ENCODE measurements around the gene C8B.
A peak's percentile ranks its signal among the peaks of the same experiment; 100 is the strongest.

C8B gene
- long read RNA-seq, donor 1, result 0 reads
- long read RNA-seq, donor 2, result 0 reads
- long read RNA-seq, donor 3, result 0 reads
- long read RNA-seq, donor 4, result 0 reads
- long read RNA-seq, donor 5, result 0 reads
- long read RNA-seq, donor 6, result 0 reads
- long read RNA-seq, donor 7, result 0 reads
- long read RNA-seq, donor 8, result 0 reads

GRCh38 chr1:56965916-56966697 lies at the start of gene C8B:
Gene C8B (minus strand): TSS chr1:56966015. CDS start chr1:56965948, 67 bp downstream.
- DNase-seq, result no peak

GRCh38 chr1:57015071-57015470 lies 49.3 kb upstream of the C8B start:
- no peak for DNase-seq

- no peak for DNase-seq
Measured at GRCh38 chr1:57013522-57013921, 47.7 kb upstream of the C8B start.

GRCh38 chr1:57012315-57012714 lies 46.5 kb upstream of the C8B start:
- no peak for DNase-seq

GRCh38 chr1:57010511-57010910 lies 44.7 kb upstream of the C8B start:
- no peak for DNase-seq

- DNase-seq, result no peak
Measured at GRCh38 chr1:57007948-57008347, 42.1 kb upstream of the C8B start.

GRCh38 chr1:57007472-57007871 lies 41.7 kb upstream of the C8B start:
- DNase-seq, result no peak

GRCh38 chr1:57003398-57004139 lies 37.8 kb upstream of the C8B start:
- DNase-seq, result no peak

GRCh38 chr1:56995414-56996100 lies 29.7 kb upstream of the C8B start:
- DNase-seq, result no peak

GRCh38 chr1:56993475-56993874 lies 27.7 kb upstream of the C8B start:
- peak; percentile 28 for DNase-seq

- peak; percentile 30 for DNase-seq
Measured at GRCh38 chr1:56992318-56993125, 26.7 kb upstream of the C8B start.

- no peak for DNase-seq
Measured at GRCh38 chr1:56991576-56991975, 25.8 kb upstream of the C8B start.

GRCh38 chr1:56986397-56986796 lies 20.6 kb upstream of the C8B start:
- DNase-seq, result no peak

- DNase-seq, result no peak
Measured at GRCh38 chr1:56985857-56986256, 20.0 kb upstream of the C8B start.

- no peak for DNase-seq
Measured at GRCh38 chr1:56983484-56983883, 17.7 kb upstream of the C8B start.

- no peak for DNase-seq
Measured at GRCh38 chr1:56979986-56980755, 14.4 kb upstream of the C8B start.

- DNase-seq, result no peak
Measured at GRCh38 chr1:56978819-56979218, 13.0 kb upstream of the C8B start.

- DNase-seq, result no peak
Measured at GRCh38 chr1:56977910-56978309, 12.1 kb upstream of the C8B start.

- DNase-seq, result no peak
Measured at GRCh38 chr1:56975446-56975845, 9.6 kb upstream of the C8B start.

GRCh38 chr1:56973923-56974742 lies 8.3 kb upstream of the C8B start:
- no peak for DNase-seq

Measured in right kidney (tissue), 9 donors.